Measurements from ENCODE around the gene RAB35.
"Not testable (repeated sequence)": the region's sequence is repeated elsewhere in the genome, so short reads cannot be mapped to it uniquely, and the experiment has no call there.

Gene RAB35

DNA sequence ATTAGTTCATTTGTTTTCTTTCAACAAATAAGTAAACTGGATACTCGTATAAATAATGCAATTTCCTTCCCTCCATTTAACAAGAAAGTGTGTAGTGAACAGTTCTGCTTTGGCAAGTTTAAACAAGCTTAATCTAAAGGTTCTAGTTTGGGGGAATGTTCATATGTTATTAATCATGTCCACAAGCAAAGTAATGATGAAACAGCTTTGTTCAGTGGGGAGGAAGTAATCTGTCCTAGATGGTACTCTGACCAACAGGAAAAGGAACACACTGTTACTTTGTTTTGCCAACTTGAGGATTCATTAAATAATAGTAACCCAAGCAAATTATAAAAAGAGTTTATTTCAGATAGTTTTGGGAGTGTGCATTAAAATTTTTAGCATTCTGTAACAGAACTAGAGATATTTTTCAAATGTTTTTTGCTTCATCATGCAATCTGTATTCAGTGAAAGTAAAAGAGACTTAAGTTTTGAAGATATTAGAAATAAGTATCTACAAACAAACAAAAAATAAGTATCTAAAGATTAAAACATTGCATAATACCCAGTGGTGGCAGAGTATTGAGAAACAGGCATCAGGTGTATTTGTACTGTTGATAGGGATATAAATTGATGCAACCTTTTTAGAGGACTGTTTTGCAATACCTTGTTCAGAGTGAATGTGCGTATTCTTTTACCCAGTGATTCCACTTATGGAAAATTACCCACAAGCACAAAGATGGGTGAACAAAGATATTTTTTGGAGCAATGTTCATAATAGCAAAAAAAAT, 61.1 kb downstream of the RAB35 start:
- no peak for DNase-seq

DNA sequence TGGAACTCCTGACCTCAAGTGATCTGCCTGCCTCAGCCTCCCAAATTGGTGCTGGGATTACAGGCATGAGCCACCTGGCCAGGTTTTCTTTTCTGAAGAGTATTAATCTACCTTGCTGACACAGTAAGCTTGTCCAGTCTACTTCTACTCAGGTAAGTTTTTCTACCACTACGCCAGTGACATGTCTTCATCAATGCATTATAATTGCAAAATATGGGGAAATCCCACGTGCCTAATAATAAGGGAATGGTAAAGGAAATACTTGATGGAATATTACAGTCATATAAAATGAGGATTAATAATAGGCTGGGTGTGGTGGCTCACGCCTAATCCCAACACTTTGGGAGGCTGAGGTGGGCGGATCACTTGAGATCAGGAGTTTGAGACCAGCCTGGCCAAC, 62.3 kb downstream of the RAB35 start:
- no peak for DNase-seq

DNA sequence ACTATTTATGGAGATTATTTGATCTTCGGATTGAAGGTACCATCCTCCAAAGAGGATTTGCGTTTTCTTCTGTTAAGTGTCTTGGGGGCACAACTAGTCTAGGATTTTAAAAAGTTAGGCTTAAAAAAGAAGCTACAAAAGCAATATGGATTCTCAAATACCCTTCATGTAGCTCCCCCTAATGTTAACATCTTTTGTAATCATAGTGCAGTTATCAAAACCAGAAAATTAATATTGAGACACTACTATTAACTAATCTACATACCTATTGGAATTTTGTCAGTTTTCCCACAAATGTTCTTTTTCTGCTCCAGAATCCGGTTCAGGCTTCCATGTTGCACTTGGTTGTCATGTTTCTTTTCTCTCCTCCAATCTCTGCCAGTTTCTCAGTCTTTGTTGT, 65.0 kb downstream of the RAB35 start:
- no peak for DNase-seq

GRCh38 chr12:120049426-120049825, 67.1 kb downstream of the RAB35 start:
- DNase-seq: no peak

DNA sequence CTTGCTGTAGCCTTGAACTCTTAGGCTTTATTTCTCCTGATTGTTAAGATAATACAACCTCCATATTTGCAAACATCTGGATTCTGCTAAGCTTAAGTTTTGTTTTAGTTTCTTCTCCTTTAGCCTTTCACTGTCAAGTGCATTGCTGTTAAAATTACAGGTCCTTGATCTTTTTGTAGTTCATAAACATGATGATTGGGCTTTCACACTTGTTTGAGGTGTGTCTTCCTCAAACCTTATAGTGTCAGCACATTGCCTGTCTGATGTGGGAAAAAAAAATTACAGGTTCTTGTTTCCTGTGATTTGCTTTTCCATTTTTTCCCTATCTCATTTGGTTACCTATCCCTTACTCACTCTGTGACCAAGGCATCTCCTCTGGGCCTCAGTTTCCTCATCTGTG, 68.3 kb downstream of the RAB35 start:
- no peak for DNase-seq

- DNase-seq: no peak
These were observed 69.5 kb downstream of the RAB35 start for GRCh38 chr12:120047072-120047471.

DNA sequence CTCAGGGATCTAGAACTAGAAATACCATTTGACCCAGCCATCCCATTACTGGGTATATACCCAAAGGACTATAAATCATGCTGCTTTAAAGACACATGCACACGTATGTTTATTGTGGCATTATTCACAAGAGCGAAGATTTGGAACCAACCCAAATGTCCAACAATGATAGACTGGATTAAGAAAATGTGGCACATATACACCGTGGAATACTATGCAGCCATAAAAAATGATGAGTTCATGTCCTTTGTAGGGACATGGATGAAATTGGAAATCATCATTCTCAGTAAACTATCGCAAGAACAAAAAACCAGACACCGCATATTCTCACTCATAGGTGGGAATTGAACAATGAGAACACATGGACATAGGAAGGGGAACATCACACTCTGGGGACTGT, 71.2 kb downstream of the RAB35 start:
- DNase-seq: not testable (repeated sequence)
